ENCODE measurements around the gene SPINT1. TPM values are rescaled to one million over a fixed set of nuclear protein-coding genes. Genes with fewer than 3 reads are reported as not detected.

SPINT1 gene
- total RNA-seq, 1 experiment from 2014 or later = 177 TPM

DNA sequence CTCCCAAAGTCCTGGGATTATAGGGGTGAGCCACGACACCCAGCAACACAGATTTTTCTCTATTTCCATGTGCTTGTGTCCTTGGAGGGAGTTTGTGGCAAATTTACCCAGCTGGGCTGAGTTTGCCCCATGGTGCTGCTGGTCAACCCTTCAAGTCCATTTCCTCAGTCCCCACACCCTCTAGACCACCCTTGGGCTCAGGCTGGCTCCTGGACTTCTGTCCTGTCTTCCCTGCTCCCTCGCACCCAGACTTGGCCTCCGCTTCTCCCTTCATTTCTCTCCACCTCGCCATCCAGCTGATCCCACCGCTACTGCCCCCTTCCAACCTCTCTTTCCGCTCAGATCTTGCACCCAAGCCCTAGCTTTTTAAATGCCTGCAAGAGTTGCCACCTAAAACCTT is 37.5 kb downstream of the SPINT1 start:
- Histone ChIP-seq H3K36me3 (ENCODE audit: low read depth, low read length) (no peaks in the 10 kb centered on the region), H3K4me3 (ENCODE audit: low read length) (no peak overlapping the region), H3K4me1 (ENCODE audit: insufficient read depth, low read length) (peaks cover 14% of the 10 kb centered on the region), H4K20me1 (ENCODE audit: low read length) (no peaks in the 10 kb centered on the region), H2AFZ (ENCODE audit: low read length) (no peak overlapping the region), H3K9me3 (ENCODE audit: low read length) (no peaks in the 10 kb centered on the region), H3F3A (ENCODE audit: low read length, unreplicated experiment) (no peaks in the 10 kb centered on the region), H3K4me2 (ENCODE audit: low read length) (no peak overlapping the region), H3K9me2 (replicated peaks; ENCODE audit: low read length) (no peaks in the 10 kb centered on the region), H3K9ac (ENCODE audit: low read length) (no peak overlapping the region), H3K27me3 (ENCODE audit: low read length) (no peaks in the 10 kb centered on the region), H3K27ac (ENCODE audit: low read length) (no peak overlapping the region), H3K79me2 (ENCODE audit: low read length) (no peaks in the 10 kb centered on the region)
- no TSS peak for BruUV-seq (replicated peaks)
- ChIA-PET CTCF (interaction anchor here (0.8 to 1.2 kb wide), 3 partner anchors 10 to 24 kb away, joined by 3 to 4 read pairs (median 4); partner anchors contain the start of gene VPS18), POLR2A (ENCODE audit: unreplicated experiment) (no interaction called here)
- TF ChIP-seq, protein P1, sequence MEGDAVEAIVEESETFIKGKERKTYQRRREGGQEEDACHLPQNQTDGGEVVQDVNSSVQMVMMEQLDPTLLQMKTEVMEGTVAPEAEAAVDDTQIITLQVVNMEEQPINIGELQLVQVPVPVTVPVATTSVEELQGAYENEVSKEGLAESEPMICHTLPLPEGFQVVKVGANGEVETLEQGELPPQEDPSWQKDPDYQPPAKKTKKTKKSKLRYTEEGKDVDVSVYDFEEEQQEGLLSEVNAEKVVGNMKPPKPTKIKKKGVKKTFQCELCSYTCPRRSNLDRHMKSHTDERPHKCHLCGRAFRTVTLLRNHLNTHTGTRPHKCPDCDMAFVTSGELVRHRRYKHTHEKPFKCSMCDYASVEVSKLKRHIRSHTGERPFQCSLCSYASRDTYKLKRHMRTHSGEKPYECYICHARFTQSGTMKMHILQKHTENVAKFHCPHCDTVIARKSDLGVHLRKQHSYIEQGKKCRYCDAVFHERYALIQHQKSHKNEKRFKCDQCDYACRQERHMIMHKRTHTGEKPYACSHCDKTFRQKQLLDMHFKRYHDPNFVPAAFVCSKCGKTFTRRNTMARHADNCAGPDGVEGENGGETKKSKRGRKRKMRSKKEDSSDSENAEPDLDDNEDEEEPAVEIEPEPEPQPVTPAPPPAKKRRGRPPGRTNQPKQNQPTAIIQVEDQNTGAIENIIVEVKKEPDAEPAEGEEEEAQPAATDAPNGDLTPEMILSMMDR (conservative IDR thresholded peaks at IDR 0.05; ENCODE audit: low read depth, low read length) = no peak
- TF ChIP-seq EZH2 (IDR thresholded peaks at IDR 0.05; ENCODE audit: low read length, unreplicated experiment) = no peak
- no peak for TF ChIP-seq EZH2phosphoT487 (IDR thresholded peaks at IDR 0.05; ENCODE audit: borderline replicate concordance, low read length)
- intact Hi-C loops (cut with micrococcal nuclease) = no loop called here
- ATAC-seq = no peak
- no peak for DNase-seq

- Histone ChIP-seq H3K9me2 (replicated peaks; ENCODE audit: low read length) (no peaks in the 10 kb centered on the region), H3K4me3 (ENCODE audit: low read length) (no peak overlapping the region), H3K9ac (ENCODE audit: low read length) (no peak overlapping the region), H3K36me3 (ENCODE audit: low read depth, low read length) (no peaks in the 10 kb centered on the region), H2AFZ (ENCODE audit: low read length) (no peak overlapping the region), H3K4me2 (ENCODE audit: low read length) (no peak overlapping the region), H3K4me1 (ENCODE audit: insufficient read depth, low read length) (peaks cover 1% of the 10 kb centered on the region; the same call in 1 of the 2 replicates), H3K27ac (ENCODE audit: low read length) (no peak overlapping the region), H3F3A (ENCODE audit: low read length, unreplicated experiment) (no peaks in the 10 kb centered on the region), H3K79me2 (ENCODE audit: low read length) (no peaks in the 10 kb centered on the region), H3K9me3 (ENCODE audit: low read length) (no peaks in the 10 kb centered on the region), H4K20me1 (ENCODE audit: low read length) (no peaks in the 10 kb centered on the region), H3K27me3 (ENCODE audit: low read length) (no peaks in the 10 kb centered on the region)
- CTCF ChIA-PET = no interaction called here
- DNase-seq (no peak), ATAC-seq (no peak)
- POLR2A ChIA-PET (ENCODE audit: unreplicated experiment) = no interaction called here
- intact Hi-C loops (cut with micrococcal nuclease) = no loop called here
- TF ChIP-seq, protein P1 (conservative IDR thresholded peaks at IDR 0.05; ENCODE audit: low read depth, low read length) = no peak
- no peak for TF ChIP-seq EZH2 (IDR thresholded peaks at IDR 0.05; ENCODE audit: low read length, unreplicated experiment)
- no peak for TF ChIP-seq EZH2phosphoT487 (IDR thresholded peaks at IDR 0.05; ENCODE audit: borderline replicate concordance, low read length)
- no TSS peak for BruUV-seq (replicated peaks)
Measured at GRCh38 chr15:40886586-40886985, 42.7 kb downstream of the SPINT1 start.

- Histone ChIP-seq H3K27ac (ENCODE audit: low read length) (no peak overlapping the region), H4K20me1 (ENCODE audit: low read length) (no peaks in the 10 kb centered on the region), H3K27me3 (ENCODE audit: low read length) (no peaks in the 10 kb centered on the region), H3K4me2 (ENCODE audit: low read length) (no peak overlapping the region), H3K9ac (ENCODE audit: low read length) (no peak overlapping the region), H3K36me3 (ENCODE audit: low read depth, low read length) (no peaks in the 10 kb centered on the region), H3K79me2 (ENCODE audit: low read length) (no peaks in the 10 kb centered on the region), H3K4me1 (ENCODE audit: insufficient read depth, low read length) (peaks cover 8% of the 10 kb centered on the region; the same call in 1 of the 2 replicates), H3F3A (ENCODE audit: low read length, unreplicated experiment) (no peaks in the 10 kb centered on the region), H3K9me3 (ENCODE audit: low read length) (no peaks in the 10 kb centered on the region), H3K4me3 (ENCODE audit: low read length) (no peak overlapping the region), H3K9me2 (replicated peaks; ENCODE audit: low read length) (no peaks in the 10 kb centered on the region), H2AFZ (ENCODE audit: low read length) (no peak overlapping the region)
- TF ChIP-seq, protein P1 (conservative IDR thresholded peaks at IDR 0.05; ENCODE audit: low read depth, low read length) = no peak
- no peak for TF ChIP-seq EZH2 (IDR thresholded peaks at IDR 0.05; ENCODE audit: low read length, unreplicated experiment)
- no peak for TF ChIP-seq EZH2phosphoT487 (IDR thresholded peaks at IDR 0.05; ENCODE audit: borderline replicate concordance, low read length)
- BruUV-seq (replicated peaks) = no TSS peak
- DNase-seq (no peak), ATAC-seq (no peak)
- intact Hi-C loops (cut with micrococcal nuclease) = no loop called here
- CTCF ChIA-PET = interaction anchor here (0.6 kb wide), 1 partner anchor 31 kb away, joined by 7 read pairs; no protein-coding TSS in a partner anchor
- POLR2A ChIA-PET (ENCODE audit: unreplicated experiment) = no interaction called here
Measured at GRCh38 chr15:40889112-40889511, 45.3 kb downstream of the SPINT1 start.
